Spinal cord (tissue), 10 donors: ENCODE data around the gene ANKRD28. TPM values are rescaled to one million over a fixed set of nuclear protein-coding genes. Genes with fewer than 3 reads are reported as not detected.
A peak's percentile ranks its signal among the peaks of the same experiment; 100 is the strongest.
"Not testable (repeated sequence)": the region's sequence is repeated elsewhere in the genome, so short reads cannot be mapped to it uniquely, and the experiment has no call there.

Experiments used
- DNase-seq, 6 donors: peaks; one replicate each; pipeline versions ENCODE4 v3.0.0 to v3.0.0-alpha.2; 2013 to 2015; ENCODE audit warnings: low spot score in 6 of 6, low read depth in 4 of 6
- H3K27ac ChIP-seq: one replicate; pipeline ENCODE4 v1.5.1; 2013; ENCODE audit warnings: low read depth, low read length, control low read depth
- H3K27me3 ChIP-seq: one replicate; pipeline ENCODE4 v1.6.1; 2013; ENCODE audit warnings: low read length; ENCODE audit not compliant: control insufficient read depth, insufficient read depth
- H3K36me3 ChIP-seq: one replicate; pipeline ENCODE4 v1.6.1; 2013; ENCODE audit warnings: low read length; ENCODE audit not compliant: control insufficient read depth, insufficient read depth
- H3K4me1 ChIP-seq: one replicate; pipeline ENCODE4 v1.6.1; 2013; ENCODE audit warnings: low read length; ENCODE audit not compliant: control insufficient read depth, insufficient read depth
- H3K4me3 ChIP-seq: one replicate; pipeline ENCODE4 v1.5.1; 2013; ENCODE audit warnings: low read depth, low read length, control low read depth
- H3K9me3 ChIP-seq: one replicate; pipeline ENCODE4 v1.6.1; 2013; ENCODE audit warnings: low read length; ENCODE audit not compliant: control insufficient read depth, insufficient read depth
- WGBS: methylation state at CpG from one replicate; pipeline ENCODE4 v1.1.5; 2013; ENCODE audit warnings: missing lambda C conversion rate; ENCODE audit not compliant: insufficient coverage; 5-methylcytosine and 5-hydroxymethylcytosine counted together
- polyA plus RNA-seq, 2 donors: library from polyadenylated mRNA; unstranded; fragments of 120-200 nt; gene quantifications; one replicate each; pipeline ENCODE4 v1.2.1, GENCODE V29; 2013; ENCODE audit not compliant: insufficient read length in 2 of 2
- total RNA-seq, 2 donors: library from RNA; depleted of rRNA in 1 of 2; stranded (reverse); fragments of 120-200 nt in 1 of 2; fragments of >200 nt in 1 of 2; gene quantifications; one replicate each; pipeline versions ENCODE4 v1.2.3 to v1.2.4, GENCODE V29; 2013 to 2014
- donor health status: healthy.

ANKRD28 gene
- total and polyA plus RNA-seq, 4 donors = 37.8 to 89.3 (median 50.6) TPM

GRCh38 chr3:15781637-15782402 lies 16.0 kb downstream of the ANKRD28 start:
- 66% methylated on average over 2 of the region's 6 CpGs for WGBS
- Histone ChIP-seq H3K9me3 (no peaks in the 10 kb centered on the region), H3K27ac (no peak overlapping the region), H3K4me3 (no peak overlapping the region), H3K27me3 (no peaks in the 10 kb centered on the region), H3K4me1 (no peaks in the 10 kb centered on the region), H3K36me3 (no peaks in the 10 kb centered on the region)
- DNase-seq = no peak

GRCh38 chr3:15781131-15781530 lies 16.6 kb downstream of the ANKRD28 start:
- H3K4me3 ChIP-seq = no peak overlapping the region
- DNase-seq = no peak
- no peaks in the 10 kb centered on the region for H3K4me1 ChIP-seq
- H3K27me3 ChIP-seq = no peaks in the 10 kb centered on the region
- H3K9me3 ChIP-seq = no peaks in the 10 kb centered on the region
- H3K27ac ChIP-seq = no peak overlapping the region
- H3K36me3 ChIP-seq = no peaks in the 10 kb centered on the region

GRCh38 chr3:15779111-15779510 lies 18.7 kb downstream of the ANKRD28 start:
- Histone ChIP-seq H3K4me1 (no peaks in the 10 kb centered on the region), H3K36me3 (no peaks in the 10 kb centered on the region), H3K27me3 (no peaks in the 10 kb centered on the region), H3K27ac (no peak overlapping the region), H3K4me3 (no peak overlapping the region), H3K9me3 (no peaks in the 10 kb centered on the region)
- no CpG with 5 or more reads among the region's 1 CpG for WGBS
- no peak for DNase-seq

GRCh38 chr3:15778332-15778858 lies 19.4 kb downstream of the ANKRD28 start:
- Histone ChIP-seq H3K4me3 (no peak overlapping the region), H3K27me3 (no peaks in the 10 kb centered on the region), H3K4me1 (no peaks in the 10 kb centered on the region), H3K36me3 (no peaks in the 10 kb centered on the region), H3K9me3 (no peaks in the 10 kb centered on the region), H3K27ac (no peak overlapping the region)
- DNase-seq = no peak
- WGBS = 89% methylated on average over 1 of the region's 2 CpGs

GRCh38 chr3:15774931-15775560 lies 22.7 kb downstream of the ANKRD28 start:
- WGBS = 100% methylated on average over 2 of the region's 6 CpGs
- H3K4me1 ChIP-seq, DNase-seq, H3K36me3 ChIP-seq, H3K27ac ChIP-seq, H3K9me3 ChIP-seq, H3K27me3 ChIP-seq, H3K4me3 ChIP-seq: not testable (repeated sequence)

GRCh38 chr3:15771444-15771843 lies 26.3 kb downstream of the ANKRD28 start:
- Histone ChIP-seq H3K27me3 (no peaks in the 10 kb centered on the region), H3K4me3 (no peak overlapping the region), H3K36me3 (no peaks in the 10 kb centered on the region), H3K4me1 (peaks cover 7% of the 10 kb centered on the region), H3K9me3 (no peaks in the 10 kb centered on the region), H3K27ac (no peak overlapping the region)
- WGBS = no CpG with 5 or more reads among the region's 1 CpG
- DNase-seq = no peak

GRCh38 chr3:15769256-15769915 lies 28.4 kb downstream of the ANKRD28 start:
- H3K27me3 ChIP-seq = no peaks in the 10 kb centered on the region
- no CpG with 5 or more reads among the region's 2 CpGs for WGBS
- no peaks in the 10 kb centered on the region for H3K9me3 ChIP-seq
- DNase-seq = no peak
- H3K27ac ChIP-seq = peak overlapping the region; percentile 22
- H3K4me1 ChIP-seq = peaks cover 7% of the 10 kb centered on the region
- no peak overlapping the region for H3K4me3 ChIP-seq
- H3K36me3 ChIP-seq = no peaks in the 10 kb centered on the region

- Histone ChIP-seq H3K9me3 (no peaks in the 10 kb centered on the region), H3K27ac (peak overlapping the region; percentile 51), H3K27me3 (no peaks in the 10 kb centered on the region), H3K36me3 (peaks cover 2% of the 10 kb centered on the region), H3K4me1 (peaks cover 7% of the 10 kb centered on the region), H3K4me3 (no peak overlapping the region)
- 88% methylated on average over 1 of the region's 5 CpGs for WGBS
- DNase-seq = no peak
Observed at GRCh38 chr3:15768421-15769255, 29.1 kb downstream of the ANKRD28 start.

- Histone ChIP-seq H3K4me1 (peaks cover 7% of the 10 kb centered on the region), H3K9me3 (no peaks in the 10 kb centered on the region), H3K27me3 (no peaks in the 10 kb centered on the region), H3K4me3 (no peak overlapping the region), H3K36me3 (peaks cover 2% of the 10 kb centered on the region), H3K27ac (no peak overlapping the region)
- no peak for DNase-seq
- 90% methylated on average over 1 of the region's 1 CpG for WGBS
Observed at GRCh38 chr3:15766406-15766805, 31.4 kb downstream of the ANKRD28 start.
